SKM-1 (cell line): ENCODE data around the gene MAJIN.

Experiments
- DNase-seq: peaks from one replicate; lab custom pipeline; 2025; ENCODE audit not compliant: unreplicated experiment; lab: John Stamatoyannopoulos, UW

Gene MAJIN

DNA sequence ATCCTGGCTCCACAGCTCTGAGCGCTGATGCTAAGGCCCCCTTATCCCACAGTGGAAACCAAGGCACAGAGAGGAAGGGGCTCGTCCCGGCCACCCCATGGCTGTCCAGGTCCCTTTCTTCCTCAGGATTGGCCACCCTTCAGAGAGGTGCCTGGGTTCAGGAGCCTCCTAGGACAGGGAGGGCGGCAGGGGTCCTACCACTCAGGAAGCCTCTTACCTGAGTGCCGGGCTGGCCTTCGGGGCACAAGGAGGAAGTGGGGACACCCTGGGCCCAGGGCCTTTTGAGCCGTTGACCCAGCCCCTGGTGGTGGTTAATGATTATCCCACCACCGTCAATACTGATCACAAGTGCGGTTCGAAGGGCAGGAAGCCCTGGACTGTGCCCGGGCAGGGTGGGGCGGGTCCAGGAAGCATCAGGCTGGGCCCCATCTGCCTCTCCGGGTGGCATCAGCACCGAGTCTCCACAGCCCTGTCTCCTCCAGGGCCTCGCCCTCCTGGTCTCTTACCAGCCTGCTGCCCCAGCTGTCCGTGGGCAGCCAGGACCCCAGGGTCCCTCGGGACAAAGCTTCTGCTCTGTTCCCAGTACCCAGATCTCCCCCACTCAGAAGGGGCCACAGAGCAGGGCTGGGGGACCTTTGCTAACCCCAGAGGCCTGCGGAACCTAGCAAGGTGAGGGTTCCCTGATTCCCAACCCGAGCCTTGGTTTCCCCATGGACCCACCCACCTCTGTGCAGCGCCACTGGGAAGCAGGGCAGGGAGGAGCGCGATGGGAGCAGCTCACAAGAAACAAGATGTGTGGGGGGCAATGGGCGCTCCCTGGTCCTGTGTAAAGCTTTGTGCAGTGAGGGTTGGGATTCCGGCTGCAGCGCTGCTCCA is 78.5 kb downstream of the MAJIN start:
- no peak for DNase-seq

DNA sequence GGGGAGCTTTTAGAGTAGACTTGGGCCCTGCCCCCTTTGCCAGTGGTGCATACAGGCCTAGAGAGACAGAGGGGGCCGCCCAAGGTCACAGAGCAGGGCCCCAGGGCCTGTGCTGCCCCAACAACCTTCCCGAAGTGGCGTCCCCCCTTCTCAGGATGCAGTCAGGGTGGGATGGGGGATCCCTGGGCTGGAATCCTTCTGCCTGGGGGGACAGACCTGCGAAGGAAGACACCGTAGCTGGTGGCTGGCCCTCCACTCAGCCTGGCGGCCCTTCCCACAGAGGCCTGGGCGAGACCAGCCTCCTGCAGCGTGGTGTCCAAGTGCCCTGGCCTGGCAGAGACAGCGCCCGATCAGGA is 79.1 kb downstream of the MAJIN start:
- DNase-seq: no peak

DNA sequence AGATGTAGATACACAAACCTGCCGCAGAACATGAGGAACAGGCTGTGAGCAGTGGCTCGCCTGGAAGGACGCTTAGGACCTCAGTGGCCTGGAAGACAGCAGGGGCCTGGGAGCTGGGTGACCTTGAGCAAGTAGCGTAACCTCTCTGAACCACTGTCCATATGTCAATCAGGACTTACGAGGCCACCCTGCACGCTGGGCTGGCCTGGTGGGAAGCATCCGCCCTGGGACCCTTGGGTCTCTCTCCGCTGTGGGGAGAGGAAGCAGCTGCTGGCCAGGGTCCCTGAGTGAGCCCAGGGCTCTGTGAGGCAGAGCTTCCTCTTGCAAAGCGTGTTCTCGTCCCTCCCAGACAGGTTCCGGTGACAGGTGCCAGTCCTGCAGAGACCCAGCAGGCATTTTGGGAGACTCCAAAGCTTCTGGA is 79.5 kb downstream of the MAJIN start:
- DNase-seq: no peak

DNA sequence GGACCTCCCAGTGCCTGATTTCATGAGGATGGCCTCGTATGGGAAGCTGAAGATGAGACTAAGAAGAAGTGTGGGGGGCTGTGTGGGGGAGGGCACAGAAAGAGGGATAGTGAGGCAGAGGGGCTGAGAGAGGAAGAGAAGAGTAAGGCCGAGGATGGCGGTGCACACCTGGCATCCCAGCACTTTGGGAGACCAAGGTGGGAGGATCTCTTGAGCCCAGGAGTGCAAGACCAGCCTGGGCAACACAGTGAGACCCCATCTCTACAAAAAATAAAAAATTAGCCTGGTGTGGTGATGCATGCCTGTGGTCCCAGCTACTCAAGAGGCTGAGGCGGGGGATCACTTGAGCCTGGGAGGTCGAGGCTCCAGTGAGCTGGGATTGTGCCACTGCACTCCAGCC is 80.0 kb downstream of the MAJIN start:
- no peak for DNase-seq

DNA sequence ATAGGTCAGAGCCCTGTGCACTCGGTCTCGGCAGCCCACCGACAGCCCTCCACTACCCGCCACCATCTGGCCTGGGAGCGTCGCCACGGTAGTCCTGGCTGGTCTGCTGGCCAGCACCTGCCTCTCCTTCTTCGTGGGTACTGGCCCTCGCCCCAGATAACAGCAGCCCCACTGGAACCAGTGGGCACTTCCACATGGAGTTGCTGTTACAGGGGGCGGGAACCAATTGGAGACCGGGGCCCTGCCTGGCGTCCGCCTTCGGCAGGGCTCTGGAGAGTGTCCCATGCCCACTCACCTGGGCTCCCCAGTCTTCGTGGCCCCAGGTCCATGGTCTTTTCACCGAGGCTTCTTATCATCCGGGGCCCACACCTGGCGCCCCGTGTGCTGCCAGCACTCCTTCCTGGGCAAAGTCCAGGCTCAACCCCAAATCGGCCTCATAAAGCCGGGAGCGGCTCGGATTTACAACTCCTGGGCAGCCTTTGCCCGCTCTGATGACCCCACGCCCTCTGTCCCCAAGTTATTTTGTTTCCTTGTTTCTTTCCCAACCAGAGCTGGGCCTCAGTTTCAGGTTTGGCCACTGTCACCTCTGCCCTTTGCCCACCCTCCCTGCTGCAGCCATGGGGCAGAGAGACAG is 80.6 kb downstream of the MAJIN start:
- no peak for DNase-seq

DNA sequence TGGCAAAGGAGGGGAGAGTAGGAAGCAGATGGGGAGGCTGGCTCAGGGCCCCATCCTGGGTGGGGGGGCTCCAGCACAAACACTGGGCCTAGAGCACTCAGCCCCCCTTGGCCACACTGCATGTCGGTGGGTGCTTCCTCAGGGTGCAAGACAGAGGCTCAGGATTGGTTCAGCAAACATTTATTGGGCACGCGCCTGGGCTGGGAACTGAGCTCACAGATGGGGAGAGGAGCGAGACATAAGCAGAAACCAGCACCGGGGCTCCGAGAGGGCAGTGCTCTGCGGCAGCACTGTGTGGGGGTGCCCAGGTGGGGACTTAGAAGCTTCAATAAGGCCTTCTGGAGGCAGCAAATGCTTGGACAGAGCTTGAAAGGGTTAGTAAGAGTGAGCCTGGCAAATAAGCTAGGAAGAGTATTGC is 81.4 kb downstream of the MAJIN start:
- DNase-seq: no peak

DNA sequence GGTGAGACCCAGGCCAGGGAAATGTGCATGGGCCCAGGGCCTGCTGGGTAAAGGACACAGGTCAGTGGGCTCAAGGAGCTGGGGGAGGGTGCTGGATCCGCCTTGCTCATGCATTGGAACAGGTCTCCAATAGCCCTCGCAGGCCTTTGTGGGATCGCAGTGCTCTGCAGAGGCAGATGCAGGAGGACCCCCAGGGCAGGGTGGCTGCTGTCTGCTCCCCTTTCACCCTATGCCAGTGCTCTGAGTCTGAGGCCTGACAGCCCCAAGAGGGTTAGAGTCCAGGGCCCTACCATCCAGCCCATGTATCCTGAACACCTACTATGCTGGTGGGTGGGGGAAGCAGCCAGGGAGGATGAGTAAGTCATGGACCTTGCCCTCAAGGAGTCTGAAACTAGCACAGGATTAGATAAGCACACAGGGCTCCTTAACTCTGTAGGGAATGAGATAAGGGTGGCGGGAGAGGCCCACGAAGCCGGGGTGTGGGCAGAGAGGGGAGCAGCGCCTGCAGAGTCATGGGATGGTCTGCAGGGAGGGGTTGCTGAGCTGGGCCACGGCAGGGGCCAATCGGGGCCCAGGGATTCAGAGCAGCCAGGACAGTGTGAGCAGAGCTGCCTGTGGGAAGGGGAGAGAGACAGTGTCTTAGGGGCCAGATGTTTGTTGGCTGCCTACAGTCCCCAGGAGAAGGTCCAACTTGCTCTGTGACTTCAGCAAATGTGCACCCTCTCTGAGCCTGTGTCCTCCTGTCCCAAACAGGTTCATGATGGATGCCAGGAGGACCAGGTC is 83.0 kb downstream of the MAJIN start:
- no peak for DNase-seq

DNA sequence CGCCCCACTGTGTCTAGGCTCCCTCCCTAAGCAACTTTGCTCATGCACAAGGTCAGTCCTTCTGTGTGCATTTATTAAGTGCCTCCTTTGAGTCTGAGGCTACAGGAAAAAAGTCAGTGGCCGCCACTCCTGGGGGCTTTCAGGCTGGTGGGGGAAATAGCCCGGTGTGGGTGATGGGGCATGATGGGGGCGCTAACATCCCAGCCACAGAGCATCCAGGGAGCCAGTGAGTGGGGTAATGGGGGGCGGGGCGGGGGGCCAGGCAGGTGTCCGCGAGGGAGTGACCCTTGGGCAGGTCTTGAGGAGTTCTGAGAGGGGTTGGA is 83.5 kb downstream of the MAJIN start:
- no peak for DNase-seq
